PC-3 (cell line): ENCODE data around the gene SLC46A2. TPM values are rescaled to one million over a fixed set of nuclear protein-coding genes. Genes with fewer than 3 reads are reported as not detected.

Source experiments
- ATAC-seq: fragments of 200-7000 bp; cut with Tn5 transposase; 2 replicates; pipeline ENCODE4 v1.9.1; 2020; ENCODE audit warnings: mild to moderate bottlenecking, moderate library complexity
- BruUV-seq: library from RNA; stranded (reverse); fragments of 400-500 nt; replicated peaks from 2 replicates; lab custom pipeline; 2021; lab: Mats Ljungman, UMichigan
- CTCF ChIA-PET: fragments of 300-600 bp; sonication (Branson Sonifier 250); formaldehyde crosslinking; loops from one replicate; lab custom pipeline; 2022; ENCODE audit warnings: antibody characterized with exemption; lab: Charles Lee
- POLR2A ChIA-PET: fragments of 300-600 bp; sonication (Branson Sonifier 250); formaldehyde crosslinking; loops from one replicate; lab custom pipeline; 2022; ENCODE audit warnings: antibody characterized with exemption; ENCODE audit not compliant: unreplicated experiment; lab: Charles Lee
- DNase-seq: peaks from one replicate; pipeline ENCODE4 v3.0.0-alpha.2; 2015
- H2AFZ ChIP-seq: fragments of 300-600 bp; sonication (generic); 2 replicates; pipeline ENCODE4 v1.6.0; 2016; ENCODE audit warnings: antibody characterized with exemption, low read length
- H3F3A ChIP-seq: fragments of 300-600 bp; sonication (generic); one replicate; pipeline ENCODE4 v1.6.0; 2017; ENCODE audit warnings: antibody characterized with exemption, low read length, control low read depth, mild to moderate bottlenecking; ENCODE audit not compliant: unreplicated experiment
- H3K27ac ChIP-seq: fragments of 300-600 bp; sonication (generic); 2 replicates; pipeline ENCODE4 v1.5.1; 2016; ENCODE audit warnings: mild to moderate bottlenecking, low read length
- H3K27me3 ChIP-seq: fragments of 300-600 bp; sonication (generic); 2 replicates; pipeline ENCODE4 v1.6.1; 2016; ENCODE audit warnings: low read length, mixed read lengths
- H3K36me3 ChIP-seq: fragments of 300-600 bp; sonication (generic); 2 replicates; pipeline ENCODE4 v1.6.1; 2016; ENCODE audit warnings: low read depth, mixed run types, low read length, mixed read lengths
- H3K4me1 ChIP-seq: fragments of 300-600 bp; sonication (generic); 2 replicates; pipeline ENCODE4 v1.5.1; 2016; ENCODE audit warnings: low read length; ENCODE audit not compliant: insufficient read depth
- H3K4me2 ChIP-seq: fragments of 300-600 bp; sonication (generic); 2 replicates; pipeline ENCODE4 v1.6.0; 2016; ENCODE audit warnings: low read length
- H3K4me3 ChIP-seq: fragments of 300-600 bp; sonication (generic); 2 replicates; pipeline ENCODE4 v1.5.1; 2016; ENCODE audit warnings: mild to moderate bottlenecking, low read length, mixed read lengths
- H3K79me2 ChIP-seq: fragments of 300-600 bp; sonication (generic); 2 replicates; pipeline ENCODE4 v1.6.1; 2017; ENCODE audit warnings: low read length, mixed read lengths
- H3K9ac ChIP-seq: fragments of 300-600 bp; sonication (generic); 2 replicates; pipeline ENCODE4 v1.6.0; 2016; ENCODE audit warnings: mild to moderate bottlenecking, low read length
- H3K9me2 ChIP-seq: fragments of 300-600 bp; sonication (generic); replicated peaks from 2 replicates; pipeline ENCODE4 v1.6.1; 2016; ENCODE audit warnings: mixed run types, low read length, mixed read lengths
- H3K9me3 ChIP-seq: fragments of 300-600 bp; sonication (generic); 2 replicates; pipeline ENCODE4 v1.6.1; 2016; ENCODE audit warnings: low read length, mixed read lengths
- H4K20me1 ChIP-seq: fragments of 300-600 bp; sonication (generic); 2 replicates; pipeline ENCODE4 v1.6.1; 2016; ENCODE audit warnings: low read length, mixed read lengths
- EZH2 ChIP-seq: fragments of 300-600 bp; sonication (generic); IDR thresholded peaks from one replicate; pipeline ENCODE4 v1.6.1; 2017; ENCODE audit warnings: antibody characterized with exemption, mild to moderate bottlenecking, low read length; ENCODE audit not compliant: unreplicated experiment
- EZH2phosphoT487 ChIP-seq: fragments of 300-600 bp; sonication (generic); IDR thresholded peaks from 2 replicates; pipeline ENCODE4 v1.6.1; 2018; ENCODE audit warnings: mild to moderate bottlenecking, antibody characterized with exemption, low read length, borderline replicate concordance
- intact Hi-C: fragments of 100-400 bp; cut with micrococcal nuclease; formaldehyde crosslinking; loops from 2 replicates; pipeline ENCODE4 v1.9.0; 2023
- total RNA-seq: library from RNA; depleted of rRNA; stranded (reverse); fragments of >200 nt; gene quantifications from 2 replicates; pipeline ENCODE4 v1.2.3, GENCODE V29; 2014
- TF ChIP-seq, protein P1 (sequence below): fragments of 300-600 bp; sonication (generic); conservative IDR thresholded peaks from 2 replicates; pipeline ENCODE4 v1.5.1; 2017; ENCODE audit warnings: antibody characterized with exemption, low read depth, mild to moderate bottlenecking, low read length

The SLC46A2 gene
- total RNA-seq, 1 experiment from 2014 or later: not detected

DNA sequence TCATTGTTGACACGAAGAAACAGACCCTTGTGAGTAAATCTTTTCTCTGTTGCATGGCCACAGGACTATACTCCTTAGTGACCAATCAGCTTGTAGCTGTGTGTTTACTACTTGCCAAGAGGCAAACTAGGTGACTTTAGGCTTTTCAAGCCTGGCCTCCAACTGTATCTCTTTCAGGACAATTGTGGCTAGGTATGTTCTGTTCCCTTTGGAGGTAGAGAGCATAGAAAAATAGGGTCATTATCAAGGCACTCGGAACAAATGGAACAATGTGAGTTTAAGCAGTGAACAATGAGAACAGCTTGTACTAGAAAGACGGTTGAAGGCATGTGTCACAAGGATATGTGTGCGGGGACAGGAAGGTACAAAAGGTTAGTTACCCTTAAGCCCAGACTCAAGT, 48.1 kb downstream of the SLC46A2 start:
- Histone ChIP-seq H3K4me1 (peaks cover 5% of the 10 kb centered on the region; the same call in 1 of the 2 replicates), H3K27ac (no peak overlapping the region), H3K4me2 (no peak overlapping the region), H3F3A (no peaks in the 10 kb centered on the region), H3K79me2 (no peaks in the 10 kb centered on the region), H3K9ac (no peak overlapping the region), H3K4me3 (no peak overlapping the region), H4K20me1 (no peaks in the 10 kb centered on the region), H2AFZ (no peak overlapping the region), H3K27me3 (no peaks in the 10 kb centered on the region), H3K36me3 (no peaks in the 10 kb centered on the region), H3K9me3 (no peaks in the 10 kb centered on the region), H3K9me2 (no peaks in the 10 kb centered on the region)
- no peak for TF ChIP-seq EZH2phosphoT487
- TF ChIP-seq, protein P1, sequence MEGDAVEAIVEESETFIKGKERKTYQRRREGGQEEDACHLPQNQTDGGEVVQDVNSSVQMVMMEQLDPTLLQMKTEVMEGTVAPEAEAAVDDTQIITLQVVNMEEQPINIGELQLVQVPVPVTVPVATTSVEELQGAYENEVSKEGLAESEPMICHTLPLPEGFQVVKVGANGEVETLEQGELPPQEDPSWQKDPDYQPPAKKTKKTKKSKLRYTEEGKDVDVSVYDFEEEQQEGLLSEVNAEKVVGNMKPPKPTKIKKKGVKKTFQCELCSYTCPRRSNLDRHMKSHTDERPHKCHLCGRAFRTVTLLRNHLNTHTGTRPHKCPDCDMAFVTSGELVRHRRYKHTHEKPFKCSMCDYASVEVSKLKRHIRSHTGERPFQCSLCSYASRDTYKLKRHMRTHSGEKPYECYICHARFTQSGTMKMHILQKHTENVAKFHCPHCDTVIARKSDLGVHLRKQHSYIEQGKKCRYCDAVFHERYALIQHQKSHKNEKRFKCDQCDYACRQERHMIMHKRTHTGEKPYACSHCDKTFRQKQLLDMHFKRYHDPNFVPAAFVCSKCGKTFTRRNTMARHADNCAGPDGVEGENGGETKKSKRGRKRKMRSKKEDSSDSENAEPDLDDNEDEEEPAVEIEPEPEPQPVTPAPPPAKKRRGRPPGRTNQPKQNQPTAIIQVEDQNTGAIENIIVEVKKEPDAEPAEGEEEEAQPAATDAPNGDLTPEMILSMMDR: no peak
- no peak for TF ChIP-seq EZH2
- ATAC-seq (no peak), DNase-seq (no peak)
- POLR2A ChIA-PET: no interaction called here
- BruUV-seq: no TSS peak
- CTCF ChIA-PET: no interaction called here
- intact Hi-C loops: no loop called here

DNA sequence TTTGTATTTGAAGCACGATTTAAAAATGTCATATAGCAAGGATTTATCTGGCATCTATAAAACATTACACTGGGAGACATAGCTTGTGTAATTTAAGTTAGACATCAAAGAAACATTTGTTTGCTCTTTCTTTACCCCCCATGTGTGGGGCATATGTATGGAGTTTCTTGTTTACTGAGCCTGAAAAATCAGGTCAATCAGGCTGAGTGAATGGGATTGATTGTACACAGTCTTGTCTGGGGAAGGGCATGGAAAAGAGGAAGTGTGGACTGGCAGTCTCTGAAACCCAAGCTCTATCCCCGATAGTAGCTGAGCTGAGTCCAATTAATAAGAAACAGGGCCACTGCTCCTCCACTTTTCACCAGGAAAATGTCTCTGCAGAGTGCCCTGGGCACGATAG, 49.4 kb downstream of the SLC46A2 start:
- intact Hi-C loops: no loop called here
- Histone ChIP-seq H3F3A (no peaks in the 10 kb centered on the region), H3K4me1 (peaks cover 11% of the 10 kb centered on the region; the same call in 1 of the 2 replicates), H3K36me3 (no peaks in the 10 kb centered on the region), H3K27ac (no peak overlapping the region), H3K9ac (no peak overlapping the region), H3K79me2 (no peaks in the 10 kb centered on the region), H3K4me2 (no peak overlapping the region), H3K9me2 (no peaks in the 10 kb centered on the region), H3K27me3 (no peaks in the 10 kb centered on the region), H3K9me3 (no peaks in the 10 kb centered on the region), H4K20me1 (no peaks in the 10 kb centered on the region), H2AFZ (no peak overlapping the region), H3K4me3 (no peak overlapping the region)
- POLR2A ChIA-PET: no interaction called here
- ATAC-seq: no peak
- no peak for TF ChIP-seq EZH2phosphoT487
- no peak for TF ChIP-seq EZH2
- TF ChIP-seq, protein P1: no peak
- CTCF ChIA-PET: no interaction called here
- no TSS peak for BruUV-seq
- no peak for DNase-seq

DNA sequence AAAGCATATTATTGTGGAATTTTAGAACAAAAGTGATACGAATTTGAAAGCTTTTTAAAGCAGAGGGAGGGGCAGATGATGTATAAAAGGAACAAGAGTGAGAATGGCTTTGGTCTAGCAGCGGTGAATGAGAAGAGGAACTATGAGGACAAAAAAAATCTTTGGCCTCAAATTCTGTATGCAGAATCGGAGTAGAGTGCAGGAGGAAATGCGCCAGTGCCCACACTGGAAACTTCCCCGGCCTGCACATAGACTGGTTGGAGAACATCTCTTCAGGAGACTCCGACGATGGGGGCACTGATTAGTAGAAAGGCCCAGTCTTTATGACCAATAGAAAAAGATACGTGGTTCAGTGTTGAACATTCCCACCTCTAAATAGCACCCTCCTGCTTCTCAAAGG, 51.3 kb downstream of the SLC46A2 start:
- Histone ChIP-seq H3F3A (no peaks in the 10 kb centered on the region), H3K36me3 (no peaks in the 10 kb centered on the region), H2AFZ (no peak overlapping the region), H3K4me1 (peaks cover 7% of the 10 kb centered on the region; the same call in 1 of the 2 replicates), H3K79me2 (no peaks in the 10 kb centered on the region), H4K20me1 (no peaks in the 10 kb centered on the region), H3K9me3 (no peaks in the 10 kb centered on the region), H3K27ac (no peak overlapping the region), H3K4me2 (no peak overlapping the region), H3K9ac (no peak overlapping the region), H3K4me3 (no peak overlapping the region), H3K27me3 (no peaks in the 10 kb centered on the region), H3K9me2 (no peaks in the 10 kb centered on the region)
- ChIA-PET CTCF (no interaction called here), POLR2A (no interaction called here)
- intact Hi-C loops: no loop called here
- DNase-seq (no peak), ATAC-seq (no peak)
- no TSS peak for BruUV-seq
- TF ChIP-seq EZH2phosphoT487: no peak
- TF ChIP-seq, protein P1: no peak
- TF ChIP-seq EZH2: no peak
